NCI-H1048 (cell line): ENCODE data around the gene KLF13.

Experiments used
- DNase-seq: peaks from one replicate; lab custom pipeline; 2025; lab: John Stamatoyannopoulos, UW

KLF13 gene

DNA sequence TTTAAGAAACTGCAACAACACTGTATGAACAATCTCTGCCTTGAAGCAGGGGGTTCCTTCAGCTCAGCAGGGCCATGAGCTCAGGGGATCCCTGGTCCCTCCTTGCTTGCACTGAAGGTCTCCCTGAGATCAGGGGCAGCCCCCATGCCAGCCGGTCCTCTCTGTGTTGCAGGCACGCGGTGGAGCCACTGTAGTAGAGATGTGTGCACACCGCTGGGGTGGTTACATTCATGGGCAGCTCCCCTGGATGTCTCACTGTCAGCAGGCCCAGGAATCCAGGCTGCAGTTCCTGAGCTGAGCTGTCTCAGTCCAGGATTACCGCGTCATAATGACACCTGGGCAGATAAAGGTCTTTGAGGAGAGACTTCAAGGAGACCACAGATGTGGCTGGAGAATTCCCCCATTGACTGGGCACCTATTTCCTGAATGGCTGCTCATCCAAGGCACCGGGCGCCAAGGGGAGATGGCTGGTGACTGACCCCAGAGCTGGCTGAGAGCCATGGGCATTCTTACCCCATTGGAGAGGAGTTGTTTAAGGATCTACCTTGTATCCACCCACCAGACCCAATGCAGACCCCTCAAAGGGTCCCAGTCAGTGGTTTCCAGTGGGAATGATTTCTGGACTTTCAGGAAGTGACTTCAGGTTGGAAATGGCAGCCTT, 10.4 kb upstream of the KLF13 start:
- DNase-seq: no peak

DNA sequence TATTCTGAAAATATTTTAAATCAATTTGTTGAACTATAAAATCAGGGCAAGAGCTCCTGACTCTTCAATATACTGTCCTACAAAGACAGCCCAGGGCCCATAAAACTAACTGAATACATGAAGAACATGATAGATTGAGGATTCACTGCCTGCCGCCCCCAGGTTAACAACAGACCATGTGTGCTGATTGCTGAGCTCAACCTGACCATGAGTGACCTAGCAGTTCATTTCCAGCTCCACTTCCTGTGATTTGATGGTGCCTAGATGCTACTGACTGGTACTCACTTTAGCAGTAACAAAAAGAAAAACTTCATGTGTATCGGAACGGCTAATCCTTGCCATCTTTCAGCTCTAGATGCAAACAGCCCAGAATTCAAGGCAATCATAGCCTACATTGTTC, 9.6 kb upstream of the KLF13 start:
- DNase-seq: no peak

DNA sequence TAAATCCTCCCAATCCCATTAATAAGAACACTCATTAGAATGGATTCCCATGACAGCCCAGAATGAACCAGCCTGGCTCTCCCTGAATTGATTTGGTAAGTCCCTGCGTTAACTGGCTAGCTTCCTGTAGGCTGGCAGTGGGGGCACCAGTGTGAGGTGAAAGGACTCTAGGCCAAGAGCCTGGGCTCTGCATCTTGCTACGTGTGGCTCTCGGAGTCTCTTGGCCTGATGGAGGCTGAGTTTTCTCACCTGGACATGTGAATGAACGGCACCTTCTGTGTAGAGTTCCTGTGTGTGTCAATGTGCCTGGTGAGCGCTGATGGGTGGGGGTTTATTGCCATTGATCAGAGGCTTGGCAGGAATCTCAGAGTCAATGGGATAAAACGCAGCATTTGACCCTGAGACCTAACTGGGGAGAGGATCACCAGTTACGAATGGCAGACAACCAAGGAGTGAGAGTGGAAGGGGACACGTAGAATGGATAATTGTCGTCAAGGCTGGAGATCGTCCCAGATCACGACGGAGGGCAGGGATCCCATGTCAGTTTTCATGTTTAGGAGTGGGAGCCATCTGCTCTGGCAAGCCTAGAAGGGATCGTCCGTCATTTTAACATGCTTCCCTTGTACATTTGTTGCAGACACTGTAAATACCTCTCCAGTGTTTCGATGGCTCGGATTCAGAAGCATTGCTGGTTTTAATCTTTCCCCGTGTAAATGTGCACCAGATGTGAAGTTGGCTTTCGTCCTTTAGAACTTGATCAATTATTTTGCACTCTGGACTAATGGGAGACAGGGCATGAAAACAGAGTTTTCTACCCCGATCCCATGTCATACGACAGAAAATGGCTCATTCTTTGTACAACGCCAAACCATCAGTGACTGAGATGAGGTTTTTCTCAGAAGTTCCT, 9.0 kb upstream of the KLF13 start:
- DNase-seq: no peak

DNA sequence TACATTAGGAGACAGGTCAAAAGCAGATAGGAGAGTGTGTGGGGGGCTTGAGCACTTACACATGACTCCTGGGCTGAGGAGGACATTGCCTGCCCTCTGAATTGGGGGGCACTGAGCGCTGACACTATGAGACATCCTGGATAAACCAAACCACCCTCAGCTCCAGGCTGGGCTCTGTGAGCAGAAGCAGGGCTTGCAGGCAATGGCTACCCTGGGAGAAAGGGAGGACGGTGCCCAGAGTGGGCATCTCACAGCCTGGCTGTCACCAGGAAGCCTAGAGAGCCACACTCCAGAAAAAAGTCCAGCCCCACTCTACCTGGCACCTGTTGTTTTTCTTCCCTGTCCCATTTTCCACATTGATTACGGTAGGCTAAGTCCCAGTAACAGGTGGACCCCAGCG, 8.2 kb upstream of the KLF13 start:
- DNase-seq: no peak

DNA sequence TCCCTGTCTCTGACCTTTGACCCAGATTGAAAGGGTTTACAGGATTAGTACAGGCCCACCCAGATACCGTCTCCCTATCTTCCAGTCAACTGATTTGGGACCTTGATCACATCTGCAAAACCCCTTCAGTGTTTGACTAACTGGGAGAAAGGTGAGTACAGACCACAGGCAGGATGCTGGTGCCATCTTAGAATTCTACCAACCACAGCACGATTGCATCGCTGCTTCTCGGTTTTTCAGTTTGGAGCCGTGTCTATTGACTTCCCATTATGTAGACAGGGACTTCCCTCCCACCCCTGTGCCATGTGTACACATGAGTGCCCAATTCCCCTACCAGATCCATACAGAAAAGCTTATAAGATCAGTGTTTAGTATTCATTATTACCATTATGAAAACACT, 6.6 kb upstream of the KLF13 start:
- DNase-seq: no peak

DNA sequence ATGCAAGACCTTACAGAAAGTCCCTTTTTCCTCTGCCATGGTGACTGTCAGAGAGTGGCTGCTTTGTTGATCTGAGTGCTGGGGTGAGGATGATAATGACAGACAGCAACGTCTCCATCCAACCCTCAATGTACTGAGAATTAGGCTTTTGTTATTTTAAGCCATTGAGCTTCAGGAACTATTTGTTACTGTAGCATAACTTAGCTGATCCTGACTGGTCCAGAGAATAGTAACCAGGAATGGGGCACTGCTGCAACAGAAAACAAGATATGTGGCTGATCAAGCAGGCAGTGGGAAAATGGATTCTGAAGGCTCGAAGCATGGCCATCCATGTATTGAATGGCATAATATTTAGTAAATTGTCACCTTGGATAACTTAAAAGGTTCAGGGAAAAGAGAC, 5.2 kb upstream of the KLF13 start:
- DNase-seq: no peak

DNA sequence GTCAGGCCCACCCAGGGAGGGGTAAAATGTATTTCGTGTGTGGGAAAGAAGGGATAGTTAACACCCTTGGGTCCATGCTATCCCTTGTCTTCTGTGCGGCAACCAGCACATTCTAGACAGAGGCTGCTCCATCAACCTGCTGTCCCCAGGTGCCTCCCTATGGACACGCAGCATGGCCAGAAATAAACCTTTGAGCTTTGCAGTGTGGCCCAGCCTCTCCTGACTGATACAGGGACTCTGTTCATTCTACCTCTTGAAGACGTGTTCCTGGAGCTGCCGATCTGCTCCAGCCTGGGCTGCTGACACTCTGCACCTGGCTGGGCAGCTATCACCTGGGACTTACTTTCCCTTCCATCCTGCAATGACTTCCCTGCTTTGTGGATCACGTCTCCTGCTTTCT, 4.1 kb upstream of the KLF13 start:
- DNase-seq: no peak

DNA sequence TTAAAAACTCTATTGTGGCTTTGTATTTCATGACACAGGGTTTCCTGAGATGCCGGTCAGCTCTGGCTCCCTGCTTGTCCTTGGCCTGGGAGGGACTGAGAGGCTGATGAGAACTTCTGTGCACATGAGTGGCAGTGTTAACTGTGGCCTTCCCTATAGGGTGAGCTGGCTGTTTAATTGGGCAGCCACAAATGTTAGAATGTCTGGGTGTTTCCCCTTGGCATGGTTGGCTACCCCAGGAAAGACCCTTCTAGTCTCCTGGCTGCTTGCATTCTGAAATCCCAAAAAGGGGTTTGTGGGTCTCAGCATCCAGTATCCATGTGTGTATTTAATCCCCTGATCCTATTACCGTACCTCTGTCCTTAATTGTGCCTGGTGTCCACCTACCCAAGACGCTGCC, 3.0 kb upstream of the KLF13 start:
- DNase-seq: no peak

DNA sequence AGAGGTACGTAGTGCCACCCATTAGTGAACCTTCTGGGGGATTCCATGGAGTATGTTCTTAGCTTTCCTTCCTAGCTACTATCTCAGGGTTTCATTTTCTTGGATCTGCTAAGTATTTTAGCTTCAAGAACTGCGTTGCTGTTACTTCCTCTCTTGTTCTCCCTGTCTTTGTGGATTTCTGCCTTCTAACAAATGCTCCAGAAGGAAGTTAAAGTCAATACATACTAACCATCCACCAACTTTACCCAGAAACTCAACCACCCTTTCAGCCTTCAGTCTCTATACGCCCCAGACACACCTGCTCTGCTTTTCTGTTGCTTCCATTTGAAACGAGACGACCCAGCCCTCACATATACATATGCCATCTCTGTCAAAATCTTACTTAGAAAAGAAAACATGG, 2.4 kb upstream of the KLF13 start:
- DNase-seq: no peak

DNA sequence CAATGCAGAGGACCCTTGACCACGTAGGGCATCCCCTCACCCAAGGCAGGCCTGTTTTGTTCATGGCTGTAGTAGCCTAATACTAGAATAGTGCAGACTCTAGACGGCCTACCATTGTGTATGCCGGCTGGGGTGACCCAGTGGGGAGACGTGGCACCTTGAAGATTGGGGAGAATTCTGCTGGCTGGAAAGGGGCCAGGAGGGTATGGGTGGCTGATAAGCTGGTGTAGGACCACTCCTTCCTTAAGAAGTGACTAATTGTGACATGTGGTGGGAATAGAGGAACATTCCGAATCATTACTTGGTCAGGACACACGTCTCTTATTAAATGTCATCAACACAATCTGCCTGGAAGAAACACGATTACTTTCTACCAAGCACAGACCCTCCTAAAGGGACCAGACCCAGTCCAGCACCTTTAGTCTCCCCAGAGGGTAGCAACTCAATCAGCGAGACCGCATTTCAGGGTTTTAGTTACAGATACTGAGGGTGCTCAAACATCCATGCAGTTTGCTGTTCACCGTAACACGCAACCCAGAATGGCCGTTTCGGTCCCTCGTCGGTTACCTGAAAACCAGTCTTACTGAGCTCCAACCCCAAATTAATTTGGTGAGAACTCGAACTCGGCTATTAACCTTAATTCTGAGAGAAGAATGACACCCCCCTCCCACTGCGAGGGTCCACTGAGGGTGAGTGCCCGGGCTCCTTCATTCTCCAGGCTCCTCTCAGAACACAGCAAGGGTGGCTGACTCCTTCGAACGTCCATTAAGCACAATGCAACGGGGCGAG, 1.6 kb upstream of the KLF13 start:
- DNase-seq: no peak

DNA sequence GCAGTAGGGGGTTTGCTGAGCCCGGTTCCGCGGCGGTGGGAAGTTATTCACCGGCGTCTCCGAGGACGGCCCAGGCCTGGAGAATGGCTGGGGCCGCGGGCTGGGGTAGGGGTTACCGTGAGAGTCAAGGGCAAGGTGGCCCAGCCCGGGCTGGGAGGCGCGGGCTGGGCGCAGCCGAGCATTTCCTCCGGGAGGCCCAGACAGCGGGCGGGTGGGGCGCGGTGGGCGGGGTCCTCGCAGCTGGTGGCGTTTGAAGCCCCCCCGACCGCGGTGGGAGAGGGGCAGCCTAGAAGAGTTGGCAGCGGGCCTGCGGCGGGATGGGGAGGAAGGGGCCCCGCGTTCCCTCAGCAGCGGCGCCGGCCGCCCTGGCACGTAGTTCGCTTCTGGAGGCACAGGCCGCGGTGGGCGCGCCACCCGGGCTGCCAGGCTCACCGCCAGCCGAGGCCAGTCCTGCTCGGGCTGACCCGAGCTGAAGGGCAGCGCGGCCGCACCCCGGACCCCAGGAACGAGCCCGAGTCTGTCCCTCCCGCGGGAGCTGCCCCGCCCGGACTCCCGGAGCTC, 960 bp upstream of the KLF13 start:
- DNase-seq: no peak

DNA sequence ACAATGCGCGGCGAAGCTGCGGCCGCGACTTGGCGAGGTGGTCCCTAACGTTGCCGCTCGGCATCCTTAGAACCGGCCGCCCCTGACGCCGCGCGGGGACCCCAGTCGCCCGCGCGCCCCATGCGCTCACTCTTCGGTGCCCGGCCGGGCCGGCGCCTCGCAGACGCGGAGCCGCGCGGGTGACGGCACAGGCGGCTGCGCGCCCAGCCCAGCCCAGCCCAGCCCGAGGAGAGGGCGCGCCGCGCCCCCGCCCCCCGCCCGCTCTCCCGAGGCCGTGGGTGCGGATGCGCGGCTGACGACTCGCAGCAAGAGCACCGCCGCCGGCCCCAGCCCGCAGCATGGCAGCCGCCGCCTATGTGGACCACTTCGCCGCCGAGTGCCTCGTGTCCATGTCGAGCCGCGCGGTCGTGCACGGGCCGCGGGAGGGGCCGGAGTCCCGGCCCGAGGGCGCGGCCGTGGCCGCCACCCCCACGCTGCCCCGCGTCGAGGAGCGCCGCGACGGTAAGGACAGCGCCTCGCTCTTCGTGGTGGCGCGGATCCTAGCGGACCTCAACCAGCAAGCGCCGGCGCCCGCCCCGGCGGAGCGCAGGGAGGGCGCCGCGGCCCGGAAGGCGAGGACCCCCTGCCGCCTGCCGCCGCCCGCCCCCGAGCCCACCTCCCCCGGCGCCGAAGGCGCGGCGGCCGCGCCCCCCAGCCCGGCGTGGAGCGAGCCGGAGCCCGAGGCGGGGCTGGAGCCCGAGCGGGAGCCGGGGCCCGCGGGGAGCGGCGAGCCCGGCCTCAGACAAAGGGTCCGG, 437 bp downstream of the KLF13 start:
- peak; percentile 63 for DNase-seq

DNA sequence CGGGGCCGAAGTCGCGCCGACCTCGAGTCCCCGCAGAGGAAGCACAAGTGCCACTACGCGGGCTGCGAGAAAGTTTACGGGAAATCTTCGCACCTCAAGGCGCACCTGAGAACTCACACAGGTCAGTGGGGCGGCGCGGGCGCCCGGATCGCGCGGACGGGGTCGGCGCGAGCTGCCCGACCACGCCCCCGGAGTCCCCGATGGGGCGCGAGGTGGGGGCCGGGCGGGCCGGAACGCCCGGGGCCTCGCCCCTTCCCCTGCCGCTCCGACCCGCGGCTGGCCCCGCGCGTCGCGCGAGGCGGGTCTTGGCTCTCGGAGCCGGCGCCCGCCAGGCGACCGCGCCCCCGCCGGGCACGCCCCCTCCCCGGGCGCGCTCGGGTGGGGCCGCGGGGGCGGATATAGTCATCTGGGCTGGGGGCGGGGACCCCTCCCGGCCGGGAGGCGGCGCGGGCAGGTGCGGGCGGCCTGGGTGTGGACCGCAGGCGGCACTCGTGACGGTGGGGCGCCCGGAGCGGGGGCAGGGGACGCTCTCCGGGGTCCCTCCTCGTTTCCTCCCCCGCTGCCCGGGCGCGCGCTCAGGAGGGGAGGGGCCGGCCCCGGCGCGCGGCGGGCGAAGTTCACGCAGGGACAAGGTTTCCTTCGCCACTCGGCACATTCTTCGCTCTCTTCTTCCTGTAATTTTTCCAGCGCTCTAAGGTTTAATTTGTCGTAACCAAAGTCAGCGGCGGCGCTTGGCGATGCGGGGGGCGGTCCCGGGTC, 1.2 kb downstream of the KLF13 start:
- no peak for DNase-seq

DNA sequence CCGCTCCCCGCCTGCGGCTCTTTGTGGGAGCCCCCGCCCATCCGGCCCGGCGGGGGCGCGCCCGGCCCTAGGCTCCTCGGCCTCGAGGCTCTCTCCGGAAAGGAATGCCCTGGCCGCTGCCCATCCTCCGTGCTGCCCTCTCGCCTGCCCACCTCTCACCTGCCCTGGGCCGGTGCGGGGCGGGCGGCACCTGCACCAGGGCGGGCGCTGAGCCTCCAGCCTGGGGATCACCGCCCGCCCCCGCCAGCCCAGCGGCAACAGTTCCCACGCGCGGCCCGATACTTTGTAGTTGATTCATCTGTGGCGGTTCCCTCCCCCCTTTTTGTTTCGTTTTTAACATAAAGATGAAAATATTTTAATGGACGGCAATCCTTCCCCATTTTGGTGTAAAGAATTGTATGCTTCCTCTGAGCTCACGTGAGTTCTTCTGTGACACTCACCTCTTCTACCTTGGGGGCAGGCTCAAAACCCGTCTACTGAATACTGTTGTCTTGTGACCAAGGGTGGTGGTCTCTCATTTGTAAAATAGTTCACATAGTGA, 1.9 kb downstream of the KLF13 start:
- DNase-seq: no peak

DNA sequence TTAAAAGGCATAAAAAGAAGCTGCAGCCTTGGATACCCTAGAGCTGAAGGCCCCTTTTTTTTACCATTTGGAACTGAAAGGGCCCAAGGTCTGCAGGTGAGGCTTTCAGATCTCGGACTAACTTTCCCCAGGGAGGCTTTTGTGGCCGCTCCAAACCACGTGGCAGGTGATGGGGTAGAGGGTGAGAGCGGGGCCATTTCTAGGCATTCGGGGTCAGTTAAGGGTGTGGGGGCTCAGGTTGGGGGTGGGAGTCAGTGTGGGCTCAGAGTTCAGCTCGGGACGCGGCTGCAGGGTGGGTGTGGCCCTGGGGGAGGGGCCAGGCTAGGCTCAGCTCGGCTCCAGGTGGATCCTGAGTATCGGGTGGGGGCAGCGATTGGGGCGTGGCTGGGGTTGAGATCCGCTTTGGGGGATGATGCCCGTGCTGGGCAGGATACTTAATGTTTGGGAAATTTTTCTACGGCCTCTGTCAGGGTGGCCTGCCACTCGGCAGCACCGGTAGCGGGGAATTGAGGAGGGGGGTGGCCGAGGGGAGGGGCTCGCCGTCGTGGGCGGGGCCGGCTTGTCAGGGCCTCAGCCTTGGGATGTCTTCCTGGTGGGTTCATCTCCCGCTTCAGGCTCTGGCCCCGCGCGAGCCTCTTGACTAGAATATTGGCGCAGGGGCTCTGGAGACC, 2.5 kb downstream of the KLF13 start:
- DNase-seq: no peak

DNA sequence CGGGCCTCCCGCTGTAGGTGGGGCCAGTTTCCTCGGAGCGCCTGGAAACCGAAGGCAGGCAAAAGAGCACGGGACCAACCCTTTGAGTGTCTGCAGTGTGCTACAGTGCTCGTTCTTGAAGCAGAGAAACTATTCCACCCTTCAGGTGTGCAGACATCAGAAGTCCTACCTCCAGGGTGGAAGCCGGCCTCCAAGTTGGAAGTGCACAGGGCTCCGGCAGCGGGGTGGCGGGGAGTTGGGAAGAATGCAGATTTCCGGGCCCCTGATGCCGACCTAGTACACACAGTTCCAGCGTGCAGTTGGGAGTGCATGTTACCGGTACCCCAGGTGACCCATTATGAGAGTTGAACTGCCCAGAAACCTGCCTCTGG, 3.0 kb downstream of the KLF13 start:
- DNase-seq: no peak

DNA sequence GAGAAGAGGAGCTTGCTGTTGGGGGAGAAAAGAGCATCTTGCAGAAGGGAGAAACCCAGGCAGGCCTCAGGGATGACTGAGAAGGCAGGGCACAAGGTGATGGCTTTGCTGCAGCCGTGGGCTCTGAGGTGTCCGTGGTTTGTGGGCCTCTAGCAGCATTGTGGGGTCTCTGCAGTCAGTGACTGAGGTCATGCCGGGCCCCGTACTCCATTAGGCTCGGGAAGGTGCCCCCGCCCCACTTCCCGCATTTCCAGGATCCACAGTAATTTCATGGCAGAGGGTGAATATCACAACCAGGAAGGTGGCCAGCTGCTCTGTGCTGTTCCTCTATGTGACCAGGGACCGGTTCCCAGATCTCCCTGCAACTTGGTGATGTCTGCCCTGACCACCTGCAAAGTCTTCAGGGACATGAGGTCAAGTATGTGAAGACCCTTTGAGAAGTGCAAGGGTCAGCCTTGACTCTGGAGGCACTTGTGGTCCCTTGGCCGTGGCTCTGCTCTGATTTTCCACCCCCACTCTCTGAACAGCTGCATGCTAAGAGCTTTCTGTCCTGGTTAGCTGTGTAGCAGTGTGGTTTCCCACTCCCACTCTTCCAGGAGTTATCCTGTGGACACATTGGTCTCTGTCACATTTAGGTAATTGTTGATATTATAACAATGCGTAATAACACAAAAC, 3.6 kb downstream of the KLF13 start:
- DNase-seq: no peak

DNA sequence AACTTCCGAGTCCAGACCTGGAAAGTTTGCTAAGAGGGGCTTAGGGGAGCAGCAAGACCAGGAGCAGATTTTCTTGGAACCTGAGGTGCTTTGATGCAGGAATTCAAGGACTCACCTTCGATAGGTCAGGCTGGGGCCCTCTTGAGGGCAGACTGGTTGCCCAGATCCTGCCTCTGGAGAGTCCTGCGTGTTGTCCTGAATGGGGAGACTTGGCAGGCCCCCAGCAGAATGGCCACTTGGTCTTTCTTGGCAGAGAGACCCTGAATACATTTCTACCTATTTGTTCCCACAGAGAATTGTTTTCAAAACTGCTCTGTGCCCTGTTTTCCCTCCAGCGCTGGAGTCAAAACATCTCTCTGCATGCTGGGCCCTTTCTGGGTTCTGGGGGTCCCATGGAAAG, 4.2 kb downstream of the KLF13 start:
- no peak for DNase-seq

DNA sequence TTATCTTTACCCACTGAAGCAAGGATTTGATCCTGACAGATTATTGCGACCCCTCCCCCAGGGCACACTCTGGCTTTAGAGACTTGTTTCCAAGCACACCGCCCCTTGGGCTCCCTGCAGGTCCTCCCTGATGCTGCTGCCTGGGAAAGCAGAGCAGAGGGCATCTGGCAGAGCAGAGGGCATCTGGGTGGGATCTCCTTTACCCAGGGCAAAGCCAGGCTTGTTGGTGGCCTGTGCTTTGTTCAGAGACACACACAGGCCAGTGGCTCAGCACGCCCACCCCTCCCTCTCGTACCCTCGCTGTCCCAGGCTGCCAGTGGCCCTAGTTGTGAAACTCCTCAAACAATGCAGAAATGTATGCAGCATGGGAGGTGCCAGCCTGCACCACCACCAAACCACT, 4.8 kb downstream of the KLF13 start:
- no peak for DNase-seq
